Stimulated activated CD8-positive, alpha-beta memory T cell treated with anti-CD3 and anti-CD28 coated beads, Interleukin-2, amount 100 ng/mL, for 48 hours (primary cell): ENCODE results near the gene ACADM.
A peak's percentile ranks its signal among the peaks of the same experiment; 100 is the strongest.
"Not testable (repeated sequence)": the region's sequence is repeated elsewhere in the genome, so short reads cannot be mapped to it uniquely, and the experiment has no call there.

Experiments used
- DNase-seq, 2 donors: peaks; one replicate each; pipeline ENCODE4 v3.0.0-alpha.2; 2020; ENCODE audit warnings: low read depth in 2 of 2

Gene ACADM

DNA sequence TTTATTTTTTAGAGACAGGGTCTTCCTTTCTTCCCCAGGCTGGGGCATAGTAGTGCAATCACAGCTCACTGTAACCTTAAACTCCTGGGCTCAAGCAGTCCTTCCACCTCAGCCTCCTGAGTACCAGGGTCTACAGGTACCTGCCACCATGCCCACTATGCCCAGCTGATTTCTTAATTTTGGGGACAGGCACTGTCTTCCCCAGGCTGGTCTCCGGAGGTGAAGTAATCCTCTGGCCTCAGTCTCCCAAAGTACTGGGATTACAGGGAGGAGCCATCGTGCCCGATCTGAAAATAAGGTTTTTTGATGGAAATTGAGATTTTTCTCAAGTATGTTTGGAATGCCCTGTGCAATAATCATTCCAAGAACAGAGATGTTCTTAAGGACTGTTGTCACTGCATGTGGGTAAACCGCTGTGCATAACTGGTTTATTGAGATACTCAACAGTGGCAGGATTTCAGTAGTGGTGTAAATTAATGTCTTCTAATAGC is 71.2 kb downstream of the ACADM start:
- no peak for DNase-seq

DNA sequence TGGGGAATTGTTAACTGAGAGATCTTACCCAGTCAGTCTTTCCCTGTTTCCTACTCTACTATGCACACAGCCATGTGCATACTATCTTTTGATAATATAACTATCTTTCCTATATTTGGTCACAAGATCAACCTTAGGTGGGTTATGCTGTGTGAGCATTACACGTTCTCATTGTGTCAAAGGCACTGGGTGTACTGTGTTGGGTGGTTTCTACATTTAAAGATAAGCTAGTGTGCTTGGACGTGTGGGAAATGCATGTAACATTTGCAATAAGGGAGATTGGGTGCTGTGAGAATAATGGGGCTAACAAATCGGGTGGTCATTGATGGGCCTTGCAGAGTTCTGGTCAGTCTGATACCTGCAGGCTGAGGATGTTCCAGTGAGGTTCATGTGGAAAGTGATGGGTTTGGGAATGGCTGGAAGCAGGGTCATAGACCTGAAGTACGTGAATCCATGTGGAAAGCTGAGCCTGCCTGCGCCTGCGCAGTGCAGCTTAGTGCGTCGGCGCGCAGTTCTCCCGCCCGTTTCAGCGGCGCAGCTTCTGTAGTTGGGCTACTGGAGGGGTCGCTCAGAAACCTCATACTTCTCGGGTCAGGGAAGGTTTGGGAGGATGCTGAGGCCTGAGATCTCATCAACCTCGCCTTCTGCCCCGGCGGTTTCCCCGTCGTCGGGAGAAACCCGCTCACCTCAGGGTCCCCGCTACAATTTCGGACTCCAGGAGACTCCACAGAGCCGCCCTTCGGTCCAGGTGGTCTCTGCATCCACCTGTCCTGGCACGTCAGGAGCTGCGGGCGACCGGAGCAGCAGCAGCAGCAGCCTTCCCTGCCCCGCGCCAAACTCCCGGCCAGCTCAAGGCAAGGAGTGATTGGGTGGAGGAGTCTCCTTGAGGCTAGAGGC is 72.1 kb downstream of the ACADM start, which contains the start of gene MSH4:
Gene MSH4 (plus strand): TSS at position 507 of the 897 bp plus-strand sequence. CDS start 104 bp downstream, at position 611.
- DNase-seq, result peak in 1 of 2 donors; percentile 42

DNA sequence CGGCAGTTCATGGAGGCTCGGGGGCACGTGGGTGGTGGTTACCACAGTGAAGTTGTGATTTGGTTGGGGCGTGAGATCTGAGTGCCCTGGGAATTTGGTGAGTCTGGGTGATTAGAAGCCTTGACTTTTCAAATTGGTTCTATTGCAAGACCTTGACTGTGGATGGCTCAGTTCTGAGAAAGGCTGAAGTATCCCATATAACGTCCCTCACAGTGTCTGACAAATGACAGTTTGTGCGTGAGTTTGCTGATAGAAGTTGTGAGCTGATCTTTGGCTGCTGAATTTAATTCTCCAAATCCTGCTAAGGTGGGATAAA is 72.7 kb downstream of the ACADM start:
- no peak for DNase-seq

DNA sequence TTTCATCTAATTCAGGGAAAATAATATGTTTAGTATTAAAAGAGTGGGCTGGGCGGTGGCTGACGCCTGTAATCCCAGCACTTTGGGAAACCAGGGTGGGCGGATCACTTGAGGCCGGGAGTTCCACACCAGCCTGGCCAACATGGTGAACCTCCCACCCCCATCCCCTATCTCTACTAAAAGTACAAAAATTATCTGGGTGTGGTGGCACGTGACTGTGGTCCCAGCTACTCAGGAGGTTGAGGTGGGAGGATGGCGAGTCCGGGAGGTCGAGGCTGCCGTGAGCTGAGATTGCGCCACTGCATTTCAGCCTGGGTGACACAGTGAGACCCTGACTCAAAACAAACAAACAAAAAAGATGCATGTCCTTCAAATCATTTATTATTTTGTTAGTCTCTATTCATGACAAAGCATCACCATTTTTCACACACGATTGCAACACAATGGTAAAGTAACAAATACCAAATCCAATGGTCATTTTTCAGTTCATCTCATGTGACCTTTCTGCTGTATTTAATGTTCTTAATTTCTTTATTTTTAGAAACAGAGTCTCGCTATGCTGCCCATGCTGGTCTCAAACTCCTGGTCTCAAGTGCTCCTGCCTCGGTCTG is 73.2 kb downstream of the ACADM start:
- DNase-seq, result no peak

DNA sequence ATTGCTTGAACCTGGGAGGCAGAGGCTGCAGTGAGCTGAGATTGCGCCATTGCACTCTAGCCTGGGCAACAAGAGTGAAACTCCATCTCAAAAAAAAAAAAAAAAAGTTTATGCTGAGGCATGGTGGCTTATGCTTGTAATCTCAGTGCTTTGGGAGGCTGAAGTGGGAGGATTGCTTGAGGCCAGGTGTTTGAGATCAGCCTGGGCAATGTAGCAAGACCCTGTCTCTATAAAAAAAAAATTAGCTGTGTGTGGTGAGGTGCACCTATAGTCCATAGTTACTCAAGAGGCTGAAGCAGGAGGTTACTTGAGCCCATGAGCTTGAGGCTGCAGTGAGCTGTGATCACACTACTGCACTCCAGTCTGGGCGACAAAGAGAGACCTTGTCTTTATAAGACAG is 77.0 kb downstream of the ACADM start:
- not testable (repeated sequence) for DNase-seq

DNA sequence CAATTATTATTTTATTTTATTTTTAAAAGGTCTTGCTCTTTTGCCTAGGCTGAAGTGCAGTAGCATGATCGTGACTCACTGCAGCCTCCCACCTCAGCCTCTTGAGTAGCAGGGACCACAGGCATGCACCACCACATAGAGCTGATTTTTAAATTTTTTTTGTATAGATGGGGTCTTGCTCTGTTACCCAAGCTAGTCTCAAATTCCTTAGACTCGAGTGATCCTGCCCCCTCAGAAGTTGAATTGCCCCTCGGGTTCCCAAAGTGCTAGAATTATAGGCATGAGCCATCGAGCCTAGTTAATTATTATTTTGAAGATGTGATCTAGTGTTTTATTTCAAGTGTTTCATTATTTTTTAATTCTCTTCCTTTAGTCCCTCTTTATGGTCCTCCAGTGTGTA is 84.4 kb downstream of the ACADM start:
- no peak for DNase-seq

DNA sequence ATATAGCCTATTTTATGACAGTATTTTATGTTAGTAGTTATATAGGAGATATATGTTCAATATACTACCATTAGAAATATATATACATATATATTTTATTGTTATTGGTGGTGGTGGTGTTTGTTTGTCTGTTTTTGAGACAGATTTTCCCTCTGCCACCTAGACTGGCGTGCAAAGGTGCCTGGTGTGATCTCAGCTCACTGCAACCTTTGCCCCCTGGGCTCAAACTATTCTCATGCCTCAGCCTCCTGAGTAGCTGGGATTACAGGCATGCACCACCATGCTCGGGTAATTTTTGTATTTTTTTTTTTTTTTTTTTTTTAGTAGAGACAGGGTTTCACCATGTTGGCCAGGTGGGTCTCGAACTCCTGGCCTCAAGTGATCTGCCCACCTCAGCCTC is 85.6 kb downstream of the ACADM start:
- DNase-seq, result not testable (repeated sequence)

DNA sequence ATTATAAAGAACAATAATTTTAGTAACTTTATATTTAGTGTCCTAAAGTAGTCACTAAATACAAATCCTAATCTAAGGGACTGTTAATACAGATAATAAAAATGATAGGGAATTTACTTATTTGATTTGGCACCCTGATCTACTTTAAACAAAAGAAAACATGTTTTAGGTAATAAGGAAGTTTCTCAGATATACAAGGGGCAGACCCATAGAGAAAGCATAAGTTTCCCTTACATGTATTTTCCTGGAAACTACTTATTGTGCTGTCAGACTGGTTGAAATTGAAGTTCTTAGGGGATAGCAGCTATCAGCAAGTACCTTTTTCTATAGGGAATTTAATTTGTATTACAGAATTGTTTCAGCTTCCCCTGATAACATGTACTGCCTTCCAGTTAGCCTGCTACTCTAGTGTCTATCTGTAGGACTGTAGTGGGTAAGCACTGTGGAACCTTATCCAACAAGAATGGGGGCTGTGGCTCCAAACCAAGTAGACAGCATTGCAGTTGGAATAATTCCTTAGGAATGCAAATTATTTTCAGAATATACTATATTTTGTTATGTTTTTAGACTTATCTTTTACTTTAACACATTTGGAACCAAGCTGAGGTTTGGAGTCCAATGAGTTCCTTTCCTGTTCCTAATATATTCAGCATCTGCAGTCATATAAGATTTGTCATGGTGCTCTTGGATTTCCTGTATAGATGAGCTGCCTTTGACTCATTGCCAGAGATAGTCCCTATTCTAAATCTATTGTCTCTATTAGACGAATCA is 86.9 kb downstream of the ACADM start:
- DNase-seq, result no peak

DNA sequence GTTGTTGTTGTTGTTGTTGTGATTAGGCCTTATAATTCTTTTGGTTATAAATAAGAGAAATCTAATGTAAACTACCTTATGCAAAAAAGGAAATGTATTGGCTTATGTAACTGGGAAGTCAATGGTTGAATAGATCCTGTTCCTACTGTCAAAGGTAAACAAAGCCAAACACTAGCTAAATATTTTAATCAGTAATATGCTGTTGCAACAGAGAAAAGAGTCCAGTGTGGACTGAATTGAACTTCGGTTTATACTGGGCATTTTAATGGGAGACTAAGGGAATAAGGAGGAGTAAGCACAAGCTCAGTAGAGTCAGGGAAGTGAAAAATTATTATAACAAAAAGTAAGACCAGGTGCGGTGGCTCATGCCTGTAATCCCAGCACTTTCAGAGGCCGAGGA is 87.6 kb downstream of the ACADM start:
- DNase-seq, result no peak
